Subcutaneous adipose tissue (tissue), 4 donors: ENCODE results near the gene CYTH2. TPM values are rescaled to one million over a fixed set of nuclear protein-coding genes. Genes with fewer than 3 reads are reported as not detected.

Experiments
- total RNA-seq, 4 donors: library from RNA; depleted of rRNA; stranded (reverse); fragments of >200 nt; gene quantifications; one replicate each; pipeline ENCODE4 v1.1.0, GENCODE V29; 2016
- TF ChIP-seq, protein P1 (sequence below): fragments of 450-650 bp; IDR thresholded peaks from one replicate; pipeline ENCODE4 v1.5.1; 2016; ENCODE audit warnings: low read depth, mild to moderate bottlenecking, control low read depth, antibody characterized with exemption, moderate library complexity

CYTH2 gene
- total RNA-seq, 4 donors from 2014 or later, result 15.8 to 64.0 (median 31.5) TPM

DNA sequence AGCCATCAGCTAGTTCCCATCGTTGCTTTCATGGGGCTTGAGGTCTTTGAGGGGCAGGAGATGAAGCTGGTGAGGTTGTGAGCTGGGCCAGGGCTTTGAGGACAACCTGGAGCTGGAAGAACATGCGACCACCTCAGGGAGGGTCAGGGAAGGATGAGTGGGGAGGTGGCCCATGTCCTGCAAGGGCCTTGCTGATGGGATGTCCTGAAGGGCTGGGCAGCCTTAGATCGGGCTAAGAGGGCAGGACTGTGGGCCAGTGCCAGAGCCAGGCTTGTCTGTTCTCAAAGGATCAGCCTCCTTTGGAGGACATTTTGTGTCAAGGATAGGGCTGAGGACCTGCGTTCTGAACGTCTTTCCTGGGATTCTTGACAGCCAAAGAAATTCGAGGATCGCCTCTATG lies 10.5 kb downstream of the CYTH2 start:
- TF ChIP-seq, protein P1, sequence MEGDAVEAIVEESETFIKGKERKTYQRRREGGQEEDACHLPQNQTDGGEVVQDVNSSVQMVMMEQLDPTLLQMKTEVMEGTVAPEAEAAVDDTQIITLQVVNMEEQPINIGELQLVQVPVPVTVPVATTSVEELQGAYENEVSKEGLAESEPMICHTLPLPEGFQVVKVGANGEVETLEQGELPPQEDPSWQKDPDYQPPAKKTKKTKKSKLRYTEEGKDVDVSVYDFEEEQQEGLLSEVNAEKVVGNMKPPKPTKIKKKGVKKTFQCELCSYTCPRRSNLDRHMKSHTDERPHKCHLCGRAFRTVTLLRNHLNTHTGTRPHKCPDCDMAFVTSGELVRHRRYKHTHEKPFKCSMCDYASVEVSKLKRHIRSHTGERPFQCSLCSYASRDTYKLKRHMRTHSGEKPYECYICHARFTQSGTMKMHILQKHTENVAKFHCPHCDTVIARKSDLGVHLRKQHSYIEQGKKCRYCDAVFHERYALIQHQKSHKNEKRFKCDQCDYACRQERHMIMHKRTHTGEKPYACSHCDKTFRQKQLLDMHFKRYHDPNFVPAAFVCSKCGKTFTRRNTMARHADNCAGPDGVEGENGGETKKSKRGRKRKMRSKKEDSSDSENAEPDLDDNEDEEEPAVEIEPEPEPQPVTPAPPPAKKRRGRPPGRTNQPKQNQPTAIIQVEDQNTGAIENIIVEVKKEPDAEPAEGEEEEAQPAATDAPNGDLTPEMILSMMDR, result no peak

DNA sequence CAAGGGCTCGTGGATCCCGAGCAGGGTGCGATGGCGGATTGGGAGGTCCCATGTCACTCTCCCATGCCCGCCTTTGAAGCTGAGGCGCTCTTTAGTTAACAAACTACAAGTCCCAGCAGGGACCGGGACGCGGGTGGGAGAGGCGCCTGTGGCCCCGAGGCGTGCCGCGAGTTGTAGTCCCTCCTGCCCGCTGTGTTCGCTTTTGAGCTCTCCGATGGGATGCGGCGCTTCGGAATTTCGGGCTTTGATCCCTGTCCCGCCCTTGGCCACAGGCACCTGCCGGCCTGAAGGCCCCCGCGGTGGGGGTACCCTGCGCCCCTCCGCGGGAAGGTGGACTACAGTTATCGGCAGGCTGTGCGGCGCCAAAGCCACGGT lies 11.0 kb downstream of the CYTH2 start:
- TF ChIP-seq, protein P1, result no peak

DNA sequence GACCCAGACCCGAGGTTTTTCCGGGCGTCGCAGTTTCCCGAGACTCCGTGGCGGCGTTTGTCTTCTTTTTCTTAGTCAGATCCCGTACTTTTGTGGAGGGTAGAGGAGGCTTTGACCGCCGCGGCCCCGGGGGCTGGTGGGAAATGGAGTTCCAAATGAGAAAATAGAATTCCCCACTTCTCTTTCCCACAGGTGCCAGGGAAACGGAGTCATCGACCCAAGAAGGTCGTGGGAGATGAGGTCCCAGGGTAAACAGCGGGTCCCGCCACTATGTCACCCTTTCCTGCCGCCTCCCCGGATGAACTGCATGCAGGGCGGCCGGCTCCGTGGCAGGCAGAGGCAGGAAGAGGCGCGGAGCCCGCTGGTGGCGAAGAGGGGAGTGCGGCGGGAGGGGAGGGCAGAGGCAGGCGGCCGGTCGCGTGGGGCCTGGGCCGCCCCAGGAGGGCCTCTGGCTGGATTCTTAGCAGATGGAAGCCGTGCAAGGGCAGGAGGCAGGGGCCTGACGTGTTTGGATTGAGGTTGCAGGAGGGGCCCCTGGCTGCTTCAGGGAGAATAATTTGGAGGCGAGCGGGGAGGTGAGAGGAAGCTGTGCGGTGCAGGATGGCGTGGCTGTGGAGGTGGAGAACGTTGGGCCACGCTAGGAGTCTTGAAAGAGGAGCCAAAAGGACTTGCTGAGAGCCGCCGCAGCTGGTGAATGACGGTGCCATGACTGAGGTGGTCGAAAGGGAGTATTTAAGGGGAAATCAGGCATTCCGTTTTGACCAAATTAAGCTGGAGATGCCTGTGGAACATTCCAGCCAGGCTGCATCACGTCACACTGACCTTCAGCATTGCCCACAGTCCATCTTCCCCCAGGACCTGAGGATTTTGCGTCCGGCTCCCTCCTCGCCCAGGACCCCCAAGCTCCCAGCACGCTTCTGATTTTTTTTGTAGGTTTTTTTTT lies 11.7 kb downstream of the CYTH2 start:
- TF ChIP-seq, protein P1, result no peak

DNA sequence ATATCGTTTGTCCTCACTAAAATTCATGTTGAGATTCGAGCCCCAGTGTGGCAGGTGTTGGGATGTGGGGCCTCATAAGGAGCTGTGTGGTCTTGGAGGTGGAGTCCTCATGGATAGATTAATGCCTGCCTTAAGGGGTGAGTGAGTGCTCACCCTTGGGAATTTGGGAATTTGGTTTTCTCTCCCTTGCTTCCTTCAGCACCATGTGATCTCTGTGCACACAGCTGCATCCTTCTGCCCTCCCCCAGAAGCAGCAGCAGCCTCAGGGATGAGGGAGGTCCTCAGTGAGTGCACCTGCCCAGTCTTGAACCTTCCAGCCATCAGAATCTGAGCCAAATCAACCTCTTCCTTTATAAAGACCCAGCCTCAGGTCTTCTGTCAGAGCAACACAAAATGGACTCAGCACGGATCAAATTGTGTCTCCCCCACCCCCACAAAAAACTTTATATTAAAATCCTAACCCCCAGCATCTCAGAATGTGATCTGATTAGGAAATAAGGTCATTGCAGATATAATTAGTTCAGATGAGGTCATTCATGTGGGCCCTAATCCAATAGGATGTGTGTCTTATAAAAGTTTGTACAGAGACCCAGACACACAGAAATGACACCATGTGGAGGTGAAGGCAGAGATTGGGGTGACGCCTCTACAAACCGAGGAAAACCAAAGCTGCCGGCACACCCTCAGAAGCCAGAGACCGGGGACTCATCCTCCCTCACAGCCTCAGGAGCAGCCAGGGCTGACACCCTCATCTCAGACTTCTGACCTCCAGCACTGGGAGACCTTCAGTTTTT lies 12.9 kb downstream of the CYTH2 start:
- TF ChIP-seq, protein P1, result no peak

DNA sequence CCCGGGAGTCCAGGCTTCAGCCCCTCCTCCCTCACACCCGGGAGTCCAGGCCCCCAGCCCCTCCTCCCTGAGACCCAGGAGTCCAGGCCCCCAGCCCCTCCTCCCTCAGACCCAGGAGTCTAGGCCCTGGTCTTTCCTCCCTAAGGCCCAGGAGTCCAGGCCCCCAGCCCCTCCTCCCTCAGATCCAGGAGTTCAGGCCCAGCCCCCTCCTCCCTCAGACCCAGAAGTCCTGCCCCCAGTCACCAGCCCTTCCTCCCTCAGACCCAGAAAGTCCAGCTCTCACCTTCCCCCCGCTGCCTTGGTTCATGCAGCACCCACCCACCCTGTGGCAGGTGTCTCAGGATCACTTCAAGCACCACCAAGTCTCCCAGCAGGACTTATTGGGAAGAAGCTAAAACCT lies 14.1 kb downstream of the CYTH2 start:
- TF ChIP-seq, protein P1, result no peak

DNA sequence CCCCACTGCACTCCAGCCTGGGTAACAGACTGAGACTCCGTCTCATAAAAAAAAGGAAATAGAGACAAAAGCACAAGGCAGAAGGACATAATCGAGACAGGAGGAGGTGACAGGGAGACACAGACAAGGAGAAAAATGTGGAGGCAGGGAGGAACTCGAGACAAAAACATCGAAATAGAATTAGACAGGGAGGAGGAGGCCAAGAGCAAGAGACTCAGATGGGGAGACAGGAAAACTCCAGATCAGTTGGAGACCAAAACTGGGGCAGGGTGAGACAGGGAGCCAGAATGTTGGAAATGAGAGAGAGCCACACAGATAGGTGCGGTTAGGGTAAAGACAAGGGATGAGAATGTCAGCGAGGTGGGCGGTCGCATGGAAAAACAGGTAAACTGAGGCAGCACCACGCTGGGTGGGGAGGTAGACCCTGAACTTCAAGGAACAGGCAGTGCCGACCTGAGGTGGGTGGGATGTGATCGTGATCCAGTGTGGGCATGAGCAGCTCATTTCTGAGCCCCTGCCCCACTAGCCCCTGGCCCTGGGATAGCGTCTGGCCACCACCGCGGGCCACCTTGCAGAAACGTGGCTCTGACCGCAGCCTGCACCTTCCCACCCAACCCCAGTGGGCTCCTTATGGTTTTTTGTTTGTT lies 15.2 kb downstream of the CYTH2 start:
- TF ChIP-seq, protein P1, result no peak
